ENCODE measurements around the gene RHBDD1.

Gene RHBDD1

DNA sequence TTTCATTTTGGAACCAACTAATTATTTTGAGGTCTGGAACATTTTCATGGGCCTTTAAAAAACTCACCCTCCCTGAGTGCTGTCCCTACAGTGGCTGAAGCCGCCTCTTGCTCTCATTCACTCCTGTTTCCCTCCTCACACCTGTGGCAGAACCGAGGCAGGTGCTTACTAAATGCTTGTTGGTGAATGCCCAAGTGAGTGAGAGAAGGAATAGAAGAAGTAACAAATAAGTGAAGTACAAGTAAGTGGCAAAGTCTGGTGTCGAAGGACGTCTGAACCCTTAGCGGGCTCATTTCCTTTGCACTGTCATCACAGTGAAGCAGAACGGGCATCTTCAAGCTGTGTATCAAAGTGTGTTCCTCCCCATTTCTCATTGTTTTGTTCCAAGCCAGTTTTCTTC lies 135.2 kb downstream of the RHBDD1 start:
- Histone ChIP-seq H3K9ac (ENCODE audit: low read depth in 1 of 2, low read length in 2 of 2) (no peak overlapping the region), H3K4me1 (ENCODE audit: control insufficient read depth in 1 of 2, insufficient read depth in 2 of 2, low read length in 2 of 2) (no peaks in the 10 kb centered on the region), H3K36me3 (ENCODE audit: control insufficient read depth in 1 of 2, insufficient read depth in 2 of 2, low read length in 2 of 2) (peaks cover 0 to 4% of the 10 kb centered on the region in 2 donors), H3K27ac (ENCODE audit: low read depth, low read length) (no peak overlapping the region), H3K27me3 (ENCODE audit: control insufficient read depth in 1 of 2, insufficient read depth in 2 of 2, low read length in 2 of 2) (no peaks in the 10 kb centered on the region), H3K9me3 (ENCODE audit: control insufficient read depth in 1 of 2, low read length in 2 of 2) (no peaks in the 10 kb centered on the region), H3K4me3 (ENCODE audit: low read depth in 1 of 2, low read length in 2 of 2) (no peak overlapping the region)

DNA sequence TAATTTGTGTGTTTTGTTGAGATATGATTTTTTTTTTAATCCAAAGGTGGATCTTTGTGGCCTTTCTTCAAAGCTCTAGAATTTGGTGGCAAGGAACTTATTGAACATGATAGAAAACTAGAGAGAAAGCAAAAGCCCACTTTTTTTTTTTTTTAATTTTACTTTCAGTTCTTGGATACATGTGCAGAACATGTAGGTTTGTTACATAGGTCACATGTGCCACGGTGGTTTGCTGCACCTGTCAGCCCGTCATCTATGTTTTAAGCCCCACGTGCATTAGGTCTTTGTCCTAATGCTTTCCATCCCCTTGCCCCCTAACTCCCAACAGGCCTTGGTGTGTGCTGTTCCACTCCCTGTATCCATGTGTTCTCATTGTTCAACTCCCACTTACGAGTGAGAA lies 135.9 kb downstream of the RHBDD1 start:
- Histone ChIP-seq H3K4me1 (ENCODE audit: control insufficient read depth in 1 of 2, insufficient read depth in 2 of 2, low read length in 2 of 2) (no peaks in the 10 kb centered on the region), H3K9ac (ENCODE audit: low read depth in 1 of 2, low read length in 2 of 2) (no peak overlapping the region), H3K27me3 (ENCODE audit: control insufficient read depth in 1 of 2, insufficient read depth in 2 of 2, low read length in 2 of 2) (no peaks in the 10 kb centered on the region), H3K27ac (ENCODE audit: low read depth, low read length) (no peak overlapping the region), H3K36me3 (ENCODE audit: control insufficient read depth in 1 of 2, insufficient read depth in 2 of 2, low read length in 2 of 2) (peaks cover 3 to 4% of the 10 kb centered on the region in 2 donors), H3K4me3 (ENCODE audit: low read depth in 1 of 2, low read length in 2 of 2) (no peak overlapping the region), H3K9me3 (ENCODE audit: control insufficient read depth in 1 of 2, low read length in 2 of 2) (no peaks in the 10 kb centered on the region)

DNA sequence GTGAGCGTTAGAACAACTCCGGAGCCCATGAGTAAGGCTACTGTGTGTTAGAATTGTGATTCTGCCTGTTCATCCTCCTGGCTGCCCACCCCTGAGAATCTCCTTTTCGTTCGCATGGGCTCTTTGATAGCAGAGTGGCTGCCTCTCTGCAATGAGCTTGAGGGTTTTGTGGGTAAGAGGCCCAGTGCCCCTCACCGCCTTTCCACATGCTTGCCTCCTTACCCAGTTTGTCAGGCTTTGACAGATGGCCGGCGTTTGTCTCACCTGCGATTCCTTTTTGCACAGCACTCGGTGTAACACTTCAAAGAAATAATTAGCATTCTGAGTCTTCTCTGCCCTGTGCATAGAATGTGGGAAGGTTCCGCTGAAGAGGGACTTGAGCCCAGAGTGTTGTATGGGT lies 138.0 kb downstream of the RHBDD1 start:
- Histone ChIP-seq H3K9me3 (ENCODE audit: control insufficient read depth in 1 of 2, low read length in 2 of 2) (no peaks in the 10 kb centered on the region), H3K4me1 (ENCODE audit: control insufficient read depth in 1 of 2, insufficient read depth in 2 of 2, low read length in 2 of 2) (no peaks in the 10 kb centered on the region), H3K9ac (ENCODE audit: low read depth in 1 of 2, low read length in 2 of 2) (no peak overlapping the region), H3K27ac (ENCODE audit: low read depth, low read length) (no peak overlapping the region), H3K27me3 (ENCODE audit: control insufficient read depth in 1 of 2, insufficient read depth in 2 of 2, low read length in 2 of 2) (no peaks in the 10 kb centered on the region), H3K4me3 (ENCODE audit: low read depth in 1 of 2, low read length in 2 of 2) (no peak overlapping the region), H3K36me3 (ENCODE audit: control insufficient read depth in 1 of 2, insufficient read depth in 2 of 2, low read length in 2 of 2) (peaks cover 3 to 4% of the 10 kb centered on the region in 2 donors)

DNA sequence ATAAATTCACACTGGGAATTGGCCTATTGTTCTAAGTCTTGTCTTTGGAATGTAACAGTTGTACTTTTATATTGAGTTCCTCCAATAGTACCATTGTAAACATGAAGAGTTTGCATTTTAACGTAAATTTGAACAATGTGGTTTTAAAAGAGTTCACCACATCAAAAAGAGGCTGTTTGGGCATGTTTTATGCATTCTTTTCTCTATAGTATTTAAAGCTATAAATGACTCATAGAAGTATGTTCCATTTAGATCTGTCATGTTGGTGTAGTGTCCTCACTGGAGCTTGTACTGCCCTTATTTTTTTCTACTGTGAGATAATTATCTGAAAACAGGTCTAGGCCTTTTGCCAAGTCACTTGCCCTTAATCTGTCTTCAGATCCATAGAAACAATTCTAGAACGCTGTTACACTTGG lies 141.9 kb downstream of the RHBDD1 start:
- H3K27ac ChIP-seq (ENCODE audit: low read depth, low read length) = no peak overlapping the region

DNA sequence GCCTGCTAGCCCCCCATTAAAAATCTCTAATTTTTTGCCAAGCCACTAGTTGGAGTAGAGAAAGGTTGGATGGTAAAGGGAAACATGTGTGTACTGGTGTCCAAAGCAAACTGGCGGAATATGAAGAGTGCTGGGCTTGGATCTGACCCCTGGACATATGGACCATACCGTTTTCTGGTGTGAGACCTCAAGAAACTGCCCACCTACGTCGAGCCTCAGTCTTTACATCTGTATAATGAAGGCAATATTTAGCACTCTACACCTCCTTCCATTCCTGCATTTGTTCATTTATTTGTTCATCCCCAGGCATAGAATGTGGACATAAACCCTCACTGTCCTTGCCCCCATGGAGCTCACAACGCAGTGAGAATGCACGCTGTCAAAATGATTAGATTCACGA lies 142.4 kb downstream of the RHBDD1 start:
- H3K4me3 ChIP-seq (ENCODE audit: low read depth in 1 of 2, low read length in 2 of 2) = no peak overlapping the region
- no peaks in the 10 kb centered on the region for H3K27me3 ChIP-seq (ENCODE audit: control insufficient read depth in 1 of 2, insufficient read depth in 2 of 2, low read length in 2 of 2)
- H3K9me3 ChIP-seq (ENCODE audit: control insufficient read depth in 1 of 2, low read length in 2 of 2) = no peaks in the 10 kb centered on the region
- peaks cover 3 to 9% of the 10 kb centered on the region in 2 donors for H3K4me1 ChIP-seq (ENCODE audit: control insufficient read depth in 1 of 2, insufficient read depth in 2 of 2, low read length in 2 of 2)
- no peak overlapping the region for H3K9ac ChIP-seq (ENCODE audit: low read depth in 1 of 2, low read length in 2 of 2)
- no peak overlapping the region for H3K27ac ChIP-seq (ENCODE audit: low read depth, low read length)
- H3K36me3 ChIP-seq (ENCODE audit: control insufficient read depth in 1 of 2, insufficient read depth in 2 of 2, low read length in 2 of 2) = peaks cover 3 to 4% of the 10 kb centered on the region in 2 donors

More for the DNA sequence above, 141.9 kb downstream of the RHBDD1 start:
- no peak overlapping the region for H3K9ac ChIP-seq (ENCODE audit: low read depth in 1 of 2, low read length in 2 of 2)
- peaks cover 3 to 9% of the 10 kb centered on the region in 2 donors for H3K4me1 ChIP-seq (ENCODE audit: control insufficient read depth in 1 of 2, insufficient read depth in 2 of 2, low read length in 2 of 2)
- no peak overlapping the region for H3K4me3 ChIP-seq (ENCODE audit: low read depth in 1 of 2, low read length in 2 of 2)
- H3K27me3 ChIP-seq (ENCODE audit: control insufficient read depth in 1 of 2, insufficient read depth in 2 of 2, low read length in 2 of 2) = no peaks in the 10 kb centered on the region
- H3K9me3 ChIP-seq (ENCODE audit: control insufficient read depth in 1 of 2, low read length in 2 of 2) = no peaks in the 10 kb centered on the region
- H3K36me3 ChIP-seq (ENCODE audit: control insufficient read depth in 1 of 2, insufficient read depth in 2 of 2, low read length in 2 of 2) = peaks cover 3 to 4% of the 10 kb centered on the region in 2 donors

DNA sequence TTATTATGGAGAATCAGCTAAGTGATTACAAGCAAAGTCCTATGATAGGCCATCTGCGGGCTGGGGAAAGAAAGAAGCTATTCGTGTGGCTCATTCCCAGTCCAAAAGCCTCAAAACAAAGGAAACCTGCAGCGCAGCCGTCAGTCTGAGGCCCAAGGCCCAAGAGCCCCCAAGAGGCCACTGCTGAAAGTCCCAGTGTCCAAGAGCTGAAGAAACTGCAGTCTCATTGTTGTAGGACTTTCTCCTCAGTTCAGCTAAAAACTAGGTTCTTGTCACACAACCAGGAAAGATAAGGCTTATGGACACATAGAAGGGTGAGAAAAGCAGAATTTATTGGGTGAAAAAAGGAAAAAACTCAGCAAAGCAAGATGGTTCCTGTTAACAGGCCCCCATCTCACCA lies 143.2 kb downstream of the RHBDD1 start:
- Histone ChIP-seq H3K4me1 (ENCODE audit: control insufficient read depth in 1 of 2, insufficient read depth in 2 of 2, low read length in 2 of 2) (peaks cover 3 to 9% of the 10 kb centered on the region in 2 donors), H3K27me3 (ENCODE audit: control insufficient read depth in 1 of 2, insufficient read depth in 2 of 2, low read length in 2 of 2) (no peaks in the 10 kb centered on the region), H3K4me3 (ENCODE audit: low read depth in 1 of 2, low read length in 2 of 2) (no peak overlapping the region), H3K27ac (ENCODE audit: low read depth, low read length) (no peak overlapping the region), H3K9ac (ENCODE audit: low read depth in 1 of 2, low read length in 2 of 2) (no peak overlapping the region), H3K36me3 (ENCODE audit: control insufficient read depth in 1 of 2, insufficient read depth in 2 of 2, low read length in 2 of 2) (peaks cover 3 to 4% of the 10 kb centered on the region in 2 donors), H3K9me3 (ENCODE audit: control insufficient read depth in 1 of 2, low read length in 2 of 2) (no peaks in the 10 kb centered on the region)

DNA sequence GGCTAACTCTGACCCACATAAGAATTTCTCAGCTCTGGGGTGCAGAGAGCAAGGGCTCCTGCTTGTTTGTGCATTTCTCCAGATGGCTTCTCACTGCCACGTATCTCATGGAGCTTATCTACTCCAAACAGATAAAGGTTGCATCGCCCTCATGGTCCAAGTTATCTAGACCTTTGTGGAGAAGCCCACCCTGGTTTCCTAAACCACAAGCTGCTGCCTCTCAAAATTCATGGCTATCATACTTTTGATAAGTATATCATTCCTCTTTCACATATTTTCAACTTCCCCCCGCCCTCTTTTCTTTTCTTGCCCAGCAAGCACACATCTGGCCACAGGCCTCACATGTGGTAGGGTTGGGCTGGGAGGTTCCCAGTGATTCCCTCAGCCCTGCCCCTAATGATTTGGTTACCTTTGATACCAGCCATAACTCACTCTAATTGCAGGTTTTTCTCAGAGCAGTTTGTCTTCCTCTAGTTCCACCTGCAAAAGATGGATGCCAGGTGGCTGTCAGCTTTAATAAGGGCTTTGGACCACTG lies 146.0 kb downstream of the RHBDD1 start:
- Histone ChIP-seq H3K4me1 (ENCODE audit: control insufficient read depth in 1 of 2, insufficient read depth in 2 of 2, low read length in 2 of 2) (peaks cover 8 to 18% of the 10 kb centered on the region in 2 donors), H3K9ac (ENCODE audit: low read depth in 1 of 2, low read length in 2 of 2) (no peak overlapping the region)

DNA sequence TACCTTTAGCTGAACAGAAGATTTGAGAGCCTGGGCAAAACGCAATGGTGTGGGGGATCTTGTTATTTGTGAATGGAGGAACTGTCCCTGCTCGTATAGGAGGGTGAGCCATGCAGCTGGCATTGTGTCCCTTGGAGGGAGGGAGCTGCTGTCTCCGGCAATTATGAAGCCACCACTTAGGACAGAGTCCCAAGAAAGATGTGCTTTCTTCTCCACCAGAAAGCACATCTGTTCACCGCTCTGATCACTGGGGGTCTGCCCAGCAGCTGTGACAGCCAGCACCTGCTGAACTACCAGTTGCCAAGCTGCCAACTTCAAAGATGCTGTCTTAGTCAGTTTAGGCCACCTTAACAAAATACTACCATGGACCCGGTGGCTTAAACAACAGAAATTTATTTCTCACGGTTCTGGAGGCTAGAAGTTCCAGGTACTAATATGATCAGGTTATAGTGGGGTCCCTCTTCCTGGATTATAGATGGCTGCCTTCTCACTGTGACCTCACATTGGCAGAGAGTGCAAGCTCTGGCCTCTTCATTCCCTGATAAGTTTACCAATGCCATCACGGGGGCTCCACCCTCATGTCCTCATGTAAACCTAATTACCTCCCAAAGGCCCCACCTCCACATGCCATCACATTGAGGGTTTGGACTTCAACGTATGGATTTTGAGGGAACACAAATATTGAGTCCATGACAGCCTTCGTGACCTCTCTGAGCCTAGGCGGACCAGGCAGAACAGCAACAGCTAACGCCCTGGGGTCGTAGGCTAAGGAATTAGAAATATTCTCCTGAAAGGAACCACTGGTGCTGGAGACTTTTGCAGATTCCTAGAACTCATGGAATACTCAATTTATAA lies 148.3 kb downstream of the RHBDD1 start:
- peaks cover 0 to 8% of the 10 kb centered on the region in 2 donors for H3K36me3 ChIP-seq (ENCODE audit: control insufficient read depth in 1 of 2, insufficient read depth in 2 of 2, low read length in 2 of 2)
- no peak overlapping the region for H3K27ac ChIP-seq (ENCODE audit: low read depth, low read length)
- peaks cover 8 to 18% of the 10 kb centered on the region in 2 donors for H3K4me1 ChIP-seq (ENCODE audit: control insufficient read depth in 1 of 2, insufficient read depth in 2 of 2, low read length in 2 of 2)
- no peaks in the 10 kb centered on the region for H3K27me3 ChIP-seq (ENCODE audit: control insufficient read depth in 1 of 2, insufficient read depth in 2 of 2, low read length in 2 of 2)
- no peaks in the 10 kb centered on the region for H3K9me3 ChIP-seq (ENCODE audit: control insufficient read depth in 1 of 2, low read length in 2 of 2)
- H3K9ac ChIP-seq (ENCODE audit: low read depth in 1 of 2, low read length in 2 of 2) = no peak overlapping the region
- no peak overlapping the region for H3K4me3 ChIP-seq (ENCODE audit: low read depth in 1 of 2, low read length in 2 of 2)

More for the DNA sequence above, 146.0 kb downstream of the RHBDD1 start:
- no peak overlapping the region for H3K27ac ChIP-seq (ENCODE audit: low read depth, low read length)
- H3K36me3 ChIP-seq (ENCODE audit: control insufficient read depth in 1 of 2, insufficient read depth in 2 of 2, low read length in 2 of 2) = no peaks in the 10 kb centered on the region
- H3K27me3 ChIP-seq (ENCODE audit: control insufficient read depth in 1 of 2, insufficient read depth in 2 of 2, low read length in 2 of 2) = no peaks in the 10 kb centered on the region
- H3K9me3 ChIP-seq (ENCODE audit: control insufficient read depth in 1 of 2, low read length in 2 of 2) = no peaks in the 10 kb centered on the region
- H3K4me3 ChIP-seq (ENCODE audit: low read depth in 1 of 2, low read length in 2 of 2) = no peak overlapping the region

DNA sequence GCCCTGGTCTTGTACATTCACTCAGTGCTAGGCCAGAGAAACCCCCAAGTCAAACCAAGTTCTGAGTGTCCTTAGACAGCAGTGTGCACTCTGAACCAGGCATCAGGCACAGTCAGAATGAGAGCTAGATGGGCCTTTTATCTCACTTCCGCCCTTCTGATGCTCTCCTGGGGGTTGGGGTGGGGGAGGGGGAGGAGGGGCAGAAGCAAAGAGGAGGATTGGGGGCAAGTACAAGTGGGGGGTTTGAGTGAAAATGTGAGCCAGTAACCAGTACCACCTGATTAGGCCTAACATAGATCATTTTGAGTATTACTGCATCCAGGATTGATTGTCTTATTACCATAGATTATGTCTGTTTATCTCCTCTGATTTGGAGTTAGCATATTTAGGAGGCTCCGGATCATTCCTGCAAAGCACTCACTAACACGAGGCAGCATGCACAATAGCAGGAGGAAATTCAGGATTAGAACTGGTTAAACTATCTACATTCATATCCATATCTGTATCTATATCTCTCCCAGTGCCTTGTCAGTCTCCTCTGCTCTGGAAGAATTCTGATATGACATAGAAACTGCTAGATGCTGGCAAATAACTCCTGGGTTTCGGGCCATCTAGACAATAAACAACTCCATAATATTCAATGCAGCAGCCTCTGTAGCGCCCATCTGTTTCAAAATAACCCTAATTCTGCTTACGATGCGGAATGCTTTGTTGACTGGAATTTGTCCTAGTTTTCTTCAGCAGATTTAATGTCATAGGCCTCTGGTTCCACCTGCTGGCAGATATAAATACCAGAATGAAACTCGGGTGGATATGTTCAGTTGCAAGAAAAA lies 149.1 kb downstream of the RHBDD1 start:
- Histone ChIP-seq H3K4me3 (ENCODE audit: low read depth in 1 of 2, low read length in 2 of 2) (no peak overlapping the region), H3K9ac (ENCODE audit: low read depth in 1 of 2, low read length in 2 of 2) (no peak overlapping the region), H3K27me3 (ENCODE audit: control insufficient read depth in 1 of 2, insufficient read depth in 2 of 2, low read length in 2 of 2) (no peaks in the 10 kb centered on the region), H3K4me1 (ENCODE audit: control insufficient read depth in 1 of 2, insufficient read depth in 2 of 2, low read length in 2 of 2) (peaks cover 8 to 18% of the 10 kb centered on the region in 2 donors), H3K27ac (ENCODE audit: low read depth, low read length) (no peak overlapping the region), H3K9me3 (ENCODE audit: control insufficient read depth in 1 of 2, low read length in 2 of 2) (no peaks in the 10 kb centered on the region), H3K36me3 (ENCODE audit: control insufficient read depth in 1 of 2, insufficient read depth in 2 of 2, low read length in 2 of 2) (peaks cover 0 to 8% of the 10 kb centered on the region in 2 donors)

DNA sequence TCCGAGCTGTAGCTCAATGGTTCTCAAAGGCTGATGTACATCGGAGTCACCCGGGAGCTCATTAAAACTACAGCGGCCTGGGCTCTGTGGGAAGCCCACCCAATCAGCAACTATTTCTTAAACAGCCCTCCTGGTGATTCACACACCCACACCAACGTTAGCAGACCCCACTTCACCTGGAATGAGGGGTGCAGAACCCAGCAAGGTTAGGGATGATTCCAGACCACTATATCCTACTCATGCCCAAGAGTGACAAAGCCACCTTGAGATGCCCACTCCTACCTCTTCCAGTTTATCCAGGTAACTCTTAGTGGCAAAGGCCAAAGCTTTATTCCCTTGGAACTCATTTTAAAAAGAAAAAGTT lies 149.7 kb downstream of the RHBDD1 start:
- peaks cover 0 to 8% of the 10 kb centered on the region in 2 donors for H3K36me3 ChIP-seq (ENCODE audit: control insufficient read depth in 1 of 2, insufficient read depth in 2 of 2, low read length in 2 of 2)
- no peak overlapping the region for H3K27ac ChIP-seq (ENCODE audit: low read depth, low read length)
- H3K4me1 ChIP-seq (ENCODE audit: control insufficient read depth in 1 of 2, insufficient read depth in 2 of 2, low read length in 2 of 2) = peaks cover 8 to 18% of the 10 kb centered on the region in 2 donors
- H3K9me3 ChIP-seq (ENCODE audit: control insufficient read depth in 1 of 2, low read length in 2 of 2) = no peaks in the 10 kb centered on the region
- H3K9ac ChIP-seq (ENCODE audit: low read depth in 1 of 2, low read length in 2 of 2) = no peak overlapping the region
- H3K4me3 ChIP-seq (ENCODE audit: low read depth in 1 of 2, low read length in 2 of 2) = no peak overlapping the region
- no peaks in the 10 kb centered on the region for H3K27me3 ChIP-seq (ENCODE audit: control insufficient read depth in 1 of 2, insufficient read depth in 2 of 2, low read length in 2 of 2)
